Mucosa of descending colon (tissue), 3 donors: ENCODE measurements around the gene GLS. TPM values are rescaled to one million over a fixed set of nuclear protein-coding genes. Genes with fewer than 3 reads are reported as not detected.

Experiments used
- ATAC-seq: fragments of 200-7000 bp; cut with Tn5 transposase; one replicate; pipeline ENCODE4 v1.9.1; 2020; ENCODE audit warnings: mild to moderate bottlenecking, moderate library complexity
- DNase-seq, 3 donors: peaks; one replicate each; pipeline ENCODE4 v3.0.0-alpha.2; 2020
- H3K36me3 ChIP-seq: fragments of 200-600 bp; one replicate; pipeline ENCODE4 v1.8.0; 2021; ENCODE audit warnings: low read depth, mild to moderate bottlenecking
- H3K4me1 ChIP-seq: fragments of 200-600 bp; one replicate; pipeline ENCODE4 v1.8.0; 2021; ENCODE audit warnings: low read depth, mild to moderate bottlenecking
- H3K4me3 ChIP-seq: fragments of 200-600 bp; one replicate; pipeline ENCODE4 v1.8.0; 2021; ENCODE audit warnings: mild to moderate bottlenecking
- H3K9me3 ChIP-seq: fragments of 200-600 bp; one replicate; pipeline ENCODE4 v1.8.0; 2021; ENCODE audit warnings: mild to moderate bottlenecking
- intact Hi-C, 2 donors: fragments of 100-400 bp; cut with DNase I in 1 of 2; cut with micrococcal nuclease in 1 of 2; formaldehyde crosslinking; loops; one replicate each; pipeline versions ENCODE4 v1.11.0 to v1.11.1; 2022; cut with DNase I, micrococcal nuclease
- total RNA-seq, 3 donors: library from RNA; stranded (reverse); fragmentation: NEBNext Ultra II Directional in 2 of 3; extraction: Animal tissue kit (Norgen Biotek cat#: 25700) in 2 of 3; gene quantifications; one replicate each; pipeline versions ENCODE4 v1.2.1 to v1.2.4, GENCODE V29; 2021 to 2023
- TF ChIP-seq, protein P1 (sequence below): fragments of 200-600 bp; IDR thresholded peaks from one replicate; pipeline ENCODE4 v1.8.0; 2022; ENCODE audit warnings: antibody characterized with exemption, mild to moderate bottlenecking
- donor health status: DM: no; HTN: no; CAD: no; lungs with moderate emphysema.
- donor health status: DM: no; HTN: no; CAD: no.
- donor health status: DM: no; HTN: yes; CAD: no.

Gene GLS
- total RNA-seq, 3 donors from 2014 or later: 49.8 to 91.9 (median 77.0) TPM

DNA sequence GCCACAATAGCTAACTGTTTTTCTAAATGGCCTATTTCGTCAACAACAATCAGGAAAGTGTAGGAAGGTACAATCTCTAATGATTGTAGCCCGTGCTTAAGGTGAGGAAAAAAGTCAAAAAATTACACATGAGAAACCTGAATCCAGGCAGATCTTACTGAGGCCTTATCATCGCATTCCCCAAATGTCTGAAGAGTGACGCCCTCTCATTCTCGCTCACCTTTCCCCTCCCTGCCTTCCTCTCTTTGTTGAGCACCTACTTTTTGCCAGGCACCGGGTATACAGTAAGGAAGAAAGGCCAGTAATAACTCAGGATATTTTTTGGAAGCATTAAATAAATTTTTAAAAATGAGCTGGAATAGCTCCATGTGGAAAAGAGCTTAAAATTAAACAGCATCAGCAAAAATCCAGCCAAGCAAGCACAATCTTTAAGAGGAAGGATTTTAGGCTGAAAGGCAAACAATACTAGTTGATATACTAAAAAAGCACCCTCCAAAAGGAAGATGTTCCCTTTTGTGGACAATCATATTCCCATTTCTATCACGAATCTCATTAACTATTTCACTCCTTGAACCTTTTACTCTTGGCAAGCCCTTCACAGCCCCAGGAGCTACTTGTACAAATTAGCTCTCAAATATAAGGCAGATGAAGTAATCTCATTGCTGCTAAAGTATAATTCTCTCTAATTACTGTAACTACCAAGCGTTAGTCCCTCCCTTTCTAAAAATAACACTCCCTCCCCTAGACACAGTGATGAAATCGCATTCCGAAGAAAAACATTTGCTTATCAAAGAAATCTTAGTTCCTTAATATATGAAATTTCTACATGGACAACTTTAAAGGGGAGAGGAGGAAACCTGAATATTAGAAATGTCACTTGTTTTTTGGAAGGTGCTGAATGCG, 93.4 kb downstream of the GLS start:
- no peak overlapping the region for H3K4me3 ChIP-seq
- no peak for DNase-seq
- H3K36me3 ChIP-seq: peaks cover 9% of the 10 kb centered on the region
- no peak for ATAC-seq
- H3K4me1 ChIP-seq: no peaks in the 10 kb centered on the region
- intact Hi-C loops: no loop called here
- TF ChIP-seq, protein P1, sequence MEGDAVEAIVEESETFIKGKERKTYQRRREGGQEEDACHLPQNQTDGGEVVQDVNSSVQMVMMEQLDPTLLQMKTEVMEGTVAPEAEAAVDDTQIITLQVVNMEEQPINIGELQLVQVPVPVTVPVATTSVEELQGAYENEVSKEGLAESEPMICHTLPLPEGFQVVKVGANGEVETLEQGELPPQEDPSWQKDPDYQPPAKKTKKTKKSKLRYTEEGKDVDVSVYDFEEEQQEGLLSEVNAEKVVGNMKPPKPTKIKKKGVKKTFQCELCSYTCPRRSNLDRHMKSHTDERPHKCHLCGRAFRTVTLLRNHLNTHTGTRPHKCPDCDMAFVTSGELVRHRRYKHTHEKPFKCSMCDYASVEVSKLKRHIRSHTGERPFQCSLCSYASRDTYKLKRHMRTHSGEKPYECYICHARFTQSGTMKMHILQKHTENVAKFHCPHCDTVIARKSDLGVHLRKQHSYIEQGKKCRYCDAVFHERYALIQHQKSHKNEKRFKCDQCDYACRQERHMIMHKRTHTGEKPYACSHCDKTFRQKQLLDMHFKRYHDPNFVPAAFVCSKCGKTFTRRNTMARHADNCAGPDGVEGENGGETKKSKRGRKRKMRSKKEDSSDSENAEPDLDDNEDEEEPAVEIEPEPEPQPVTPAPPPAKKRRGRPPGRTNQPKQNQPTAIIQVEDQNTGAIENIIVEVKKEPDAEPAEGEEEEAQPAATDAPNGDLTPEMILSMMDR: no peak
- H3K9me3 ChIP-seq: no peaks in the 10 kb centered on the region

DNA sequence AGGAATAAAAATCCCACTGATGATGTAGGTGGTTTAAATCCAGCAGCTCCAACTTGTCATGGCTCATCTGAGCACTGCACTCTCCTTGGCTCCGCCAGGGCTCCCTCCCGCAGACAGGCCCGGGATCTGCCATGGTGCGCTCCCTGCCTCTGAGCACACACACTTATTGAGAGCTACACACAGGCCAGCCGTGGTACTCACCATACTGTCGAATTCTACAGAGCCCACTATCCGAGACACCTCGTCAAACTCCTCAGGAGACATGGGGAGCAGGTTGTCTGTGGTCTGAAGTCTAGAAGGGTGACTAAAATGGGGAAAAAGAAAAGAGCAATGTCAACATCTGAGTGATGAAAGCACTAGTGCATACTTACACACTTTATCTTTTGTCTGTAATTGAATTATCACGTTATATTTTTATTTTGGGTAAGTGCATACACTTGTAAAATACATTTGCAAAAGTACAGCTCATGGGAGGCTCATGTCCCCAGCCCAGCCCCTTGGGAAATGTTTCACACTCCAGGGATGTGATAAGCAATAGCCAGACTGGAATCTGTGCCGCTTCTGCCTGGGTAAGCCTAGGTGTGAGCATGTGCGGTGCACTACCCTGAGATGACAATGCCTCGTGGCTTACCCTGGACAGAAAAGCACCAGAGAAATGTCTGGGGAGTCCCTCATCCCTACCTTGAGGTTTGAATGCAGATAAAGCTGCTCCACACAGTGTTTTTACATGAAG, 94.2 kb downstream of the GLS start:
- peaks cover 9% of the 10 kb centered on the region for H3K36me3 ChIP-seq
- H3K9me3 ChIP-seq: no peaks in the 10 kb centered on the region
- TF ChIP-seq, protein P1: no peak
- H3K4me1 ChIP-seq: no peaks in the 10 kb centered on the region
- DNase-seq (no peak), ATAC-seq (no peak)
- intact Hi-C loops: no loop called here
- H3K4me3 ChIP-seq: no peak overlapping the region

DNA sequence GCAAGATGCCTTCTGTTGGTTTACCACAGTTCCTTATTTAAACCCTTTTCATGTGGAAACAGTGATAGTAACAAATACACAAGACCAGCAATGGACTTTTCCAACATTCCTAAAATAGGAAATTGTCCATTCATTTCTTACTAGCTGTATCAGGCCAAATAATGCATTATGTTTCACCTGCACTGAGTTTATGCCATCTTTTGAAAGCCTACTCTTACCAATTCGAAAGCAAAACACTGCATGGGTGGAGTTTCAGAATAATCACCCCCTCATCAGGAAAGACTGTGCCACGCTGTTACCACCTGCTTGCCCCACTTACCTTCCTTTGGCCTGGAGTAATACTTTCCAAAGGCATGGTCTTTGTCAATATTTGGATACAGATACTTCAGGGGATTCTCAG, 95.9 kb downstream of the GLS start:
- TF ChIP-seq, protein P1: no peak
- Histone ChIP-seq H3K4me3 (no peak overlapping the region), H3K4me1 (no peaks in the 10 kb centered on the region), H3K36me3 (peaks cover 5% of the 10 kb centered on the region), H3K9me3 (no peaks in the 10 kb centered on the region)
- DNase-seq (no peak), ATAC-seq (no peak)
- intact Hi-C loops: no loop called here

DNA sequence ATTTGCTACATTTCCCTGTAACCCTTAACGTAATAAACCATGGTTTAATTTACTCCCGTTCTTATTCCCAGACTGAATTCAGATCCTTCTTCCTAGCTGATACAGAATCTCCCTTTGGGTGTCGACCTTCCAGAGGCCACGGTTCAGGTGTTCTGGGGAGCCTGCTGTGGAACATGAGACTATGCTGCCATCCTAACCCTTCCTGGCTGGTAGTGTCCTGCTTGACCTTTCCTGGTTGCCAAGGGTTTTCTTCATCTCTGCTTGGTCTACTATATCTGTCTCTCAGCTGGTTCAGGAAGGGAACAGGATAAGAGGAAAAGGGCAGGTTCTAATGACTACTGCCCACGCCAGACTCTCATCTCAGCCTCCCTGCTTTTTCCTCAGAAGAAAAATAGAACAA, 96.9 kb downstream of the GLS start:
- TF ChIP-seq, protein P1: no peak

DNA sequence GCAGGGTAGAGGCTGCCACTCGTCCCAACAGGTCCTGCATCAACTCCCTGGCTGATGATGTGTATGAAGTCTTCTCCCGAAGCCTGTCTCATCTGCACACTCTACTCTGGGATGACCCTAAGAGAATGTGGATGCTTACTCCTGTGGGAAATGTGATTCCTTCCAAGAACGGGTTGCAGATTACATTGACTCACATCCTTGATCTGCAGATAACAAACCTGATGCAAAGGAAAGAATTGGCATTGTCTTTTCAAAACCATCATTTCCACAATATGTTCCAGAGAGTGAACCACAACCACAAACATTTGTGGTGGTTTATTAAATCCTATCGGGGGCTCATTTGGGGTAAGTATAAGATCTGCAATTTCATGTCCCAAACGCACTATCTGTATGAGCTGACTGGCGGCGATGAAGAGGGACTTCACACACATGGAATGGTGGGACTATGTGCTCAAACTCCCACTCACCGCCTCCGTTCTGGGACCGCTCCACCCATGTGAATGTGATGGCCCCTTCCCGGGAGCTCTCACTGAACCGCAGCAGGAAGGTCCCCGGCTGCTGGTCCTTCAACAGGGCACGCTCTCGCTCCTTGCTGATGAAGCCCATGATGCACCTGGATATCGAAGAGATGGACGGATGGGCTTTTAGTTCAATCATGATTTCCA, 97.9 kb downstream of the GLS start:
- no peak overlapping the region for H3K4me3 ChIP-seq
- intact Hi-C loops: no loop called here
- no peaks in the 10 kb centered on the region for H3K9me3 ChIP-seq
- DNase-seq (no peak), ATAC-seq (no peak)
- H3K36me3 ChIP-seq: peaks cover 5% of the 10 kb centered on the region
- H3K4me1 ChIP-seq: no peaks in the 10 kb centered on the region
- TF ChIP-seq, protein P1: no peak

More for the DNA sequence above, 96.9 kb downstream of the GLS start:
- H3K9me3 ChIP-seq: no peaks in the 10 kb centered on the region
- no peak for ATAC-seq
- H3K36me3 ChIP-seq: peaks cover 5% of the 10 kb centered on the region
- intact Hi-C loops: no loop called here
- H3K4me1 ChIP-seq: no peaks in the 10 kb centered on the region
- DNase-seq: no peak
- no peak overlapping the region for H3K4me3 ChIP-seq
